Mesendoderm (in vitro differentiated cells): Measurements from ENCODE around the gene C3orf22.

ENCODE experiments used
- DNase-seq: peaks from one replicate; pipeline ENCODE4 v3.0.0; 2013
- H2AK5ac ChIP-seq: 2 replicates; pipeline ENCODE4 v1.6.1; 2013; ENCODE audit warnings: low read length, inconsistent platforms
- H2BK120ac ChIP-seq: 2 replicates; pipeline ENCODE4 v1.6.1; 2013; ENCODE audit warnings: low read depth, mild to moderate bottlenecking, low read length, moderate library complexity, mixed read lengths
- H2BK15ac ChIP-seq: replicated peaks from 2 replicates; pipeline ENCODE4 v1.6.1; 2013; ENCODE audit warnings: low read depth, mild to moderate bottlenecking, moderate library complexity
- H2BK5ac ChIP-seq: 2 replicates; pipeline ENCODE4 v1.6.1; 2013; ENCODE audit warnings: low read length, inconsistent platforms
- H3K18ac ChIP-seq: 2 replicates; pipeline ENCODE4 v1.6.1; 2013; ENCODE audit warnings: mild to moderate bottlenecking, low read length, mixed read lengths
- H3K23ac ChIP-seq: one replicate; pipeline ENCODE4 v1.6.1; 2013; ENCODE audit warnings: low read length
- H3K27ac ChIP-seq: 2 replicates; pipeline ENCODE4 v1.5.1; 2013; ENCODE audit warnings: low read depth, mild to moderate bottlenecking, inconsistent platforms, low read length, moderate library complexity
- H3K27me3 ChIP-seq: 2 replicates; pipeline ENCODE4 v1.6.1; 2013; ENCODE audit warnings: low read length, control low read depth, mild to moderate bottlenecking, inconsistent platforms; ENCODE audit not compliant: insufficient read depth, poor library complexity
- H3K36me3 ChIP-seq: 2 replicates; pipeline ENCODE4 v1.6.1; 2013; ENCODE audit warnings: low read length, inconsistent platforms; ENCODE audit not compliant: control insufficient read depth, insufficient read depth
- H3K4ac ChIP-seq: one replicate; pipeline ENCODE4 v1.6.1; 2013; ENCODE audit warnings: low read depth, mild to moderate bottlenecking, low read length, moderate library complexity
- H3K4me1 ChIP-seq: 2 replicates; pipeline ENCODE4 v1.6.1; 2013; ENCODE audit warnings: low read depth, low read length, inconsistent platforms; ENCODE audit not compliant: control insufficient read depth
- H3K4me2 ChIP-seq: 2 replicates; pipeline ENCODE4 v1.6.1; 2013; ENCODE audit warnings: low read length
- H3K4me3 ChIP-seq: 2 replicates; pipeline ENCODE4 v1.5.1; 2013; ENCODE audit warnings: mild to moderate bottlenecking, low read length
- H3K56ac ChIP-seq: one replicate; pipeline ENCODE4 v1.6.1; 2013; ENCODE audit warnings: low read length
- H3K79me1 ChIP-seq: 2 replicates; pipeline ENCODE4 v1.6.1; 2013; ENCODE audit warnings: low read length, inconsistent platforms
- H3K79me2 ChIP-seq: 2 replicates; pipeline ENCODE4 v1.6.1; 2013; ENCODE audit warnings: mild to moderate bottlenecking, low read length; ENCODE audit not compliant: control insufficient read depth, insufficient read depth
- H3K9ac ChIP-seq: 2 replicates; pipeline ENCODE4 v1.6.1; 2013; ENCODE audit warnings: low read length, inconsistent platforms
- H4K5ac ChIP-seq: one replicate; pipeline ENCODE4 v1.6.1; 2013; ENCODE audit warnings: low read length
- H4K8ac ChIP-seq: one replicate; pipeline ENCODE4 v1.6.1; 2013; ENCODE audit warnings: low read depth, mild to moderate bottlenecking, control low read depth, low read length, moderate library complexity
- WGBS: extraction: QIAGEN DNeasy Blood & Tissue Kit; methylation state at CpG from one replicate; pipeline ENCODE4 v1.1.7; 2013; ENCODE audit warnings: low lambda C conversion rate, missing lambda C conversion rate; ENCODE audit not compliant: insufficient coverage; ENCODE audit errors: extremely low coverage; 5-methylcytosine and 5-hydroxymethylcytosine counted together

C3orf22 gene

GRCh38 chr3:126522363-126522788 lies 36.4 kb downstream of the C3orf22 start:
- Histone ChIP-seq H2BK5ac (no peak overlapping the region), H3K36me3 (no peaks in the 10 kb centered on the region), H3K4me3 (no peak overlapping the region), H4K8ac (no peak overlapping the region), H2BK15ac (no peak overlapping the region), H3K9ac (no peak overlapping the region), H3K79me1 (no peaks in the 10 kb centered on the region), H2AK5ac (no peak overlapping the region), H3K4me2 (no peak overlapping the region), H3K4me1 (peaks cover 2% of the 10 kb centered on the region), H3K23ac (no peak overlapping the region), H4K5ac (no peak overlapping the region), H3K79me2 (no peaks in the 10 kb centered on the region), H3K27me3 (no peaks in the 10 kb centered on the region), H3K27ac (no peak overlapping the region), H3K56ac (no peak overlapping the region), H3K4ac (no peak overlapping the region), H2BK120ac (no peak overlapping the region), H3K18ac (no peak overlapping the region)
- peak; percentile 64 for DNase-seq
- no CpG with 5 or more reads among the region's 6 CpGs for WGBS

GRCh38 chr3:126521122-126521891 lies 37.4 kb downstream of the C3orf22 start:
- Histone ChIP-seq H2BK5ac (no peak overlapping the region), H3K18ac (no peak overlapping the region), H3K23ac (no peak overlapping the region), H3K4me3 (no peak overlapping the region), H2AK5ac (no peak overlapping the region), H3K36me3 (no peaks in the 10 kb centered on the region), H3K27ac (no peak overlapping the region), H3K4ac (no peak overlapping the region), H2BK15ac (no peak overlapping the region), H3K4me1 (peaks cover 2% of the 10 kb centered on the region), H2BK120ac (no peak overlapping the region), H3K27me3 (no peaks in the 10 kb centered on the region), H3K79me1 (no peaks in the 10 kb centered on the region), H4K8ac (no peak overlapping the region), H3K4me2 (no peak overlapping the region), H3K79me2 (no peaks in the 10 kb centered on the region), H3K9ac (no peak overlapping the region), H4K5ac (no peak overlapping the region), H3K56ac (no peak overlapping the region)
- no peak for DNase-seq
- WGBS: no CpG with 5 or more reads among the region's 11 CpGs

- Histone ChIP-seq H3K18ac (no peak overlapping the region), H3K23ac (no peak overlapping the region), H4K5ac (no peak overlapping the region), H3K79me1 (no peaks in the 10 kb centered on the region), H3K56ac (no peak overlapping the region), H3K27me3 (no peaks in the 10 kb centered on the region), H3K4me2 (no peak overlapping the region), H4K8ac (no peak overlapping the region), H3K4me1 (peaks cover 2% of the 10 kb centered on the region), H3K27ac (no peak overlapping the region), H3K4ac (no peak overlapping the region), H3K4me3 (no peak overlapping the region), H3K79me2 (no peaks in the 10 kb centered on the region), H2BK15ac (no peak overlapping the region), H3K36me3 (no peaks in the 10 kb centered on the region), H2BK5ac (no peak overlapping the region), H3K9ac (no peak overlapping the region), H2BK120ac (no peak overlapping the region), H2AK5ac (no peak overlapping the region)
- DNase-seq: no peak
- no CpG with 5 or more reads among the region's 10 CpGs for WGBS
Observed at GRCh38 chr3:126519506-126520455, 39.0 kb downstream of the C3orf22 start.

GRCh38 chr3:126518779-126519177 lies 40.0 kb downstream of the C3orf22 start:
- H2AK5ac ChIP-seq: no peak overlapping the region
- H4K8ac ChIP-seq: no peak overlapping the region
- H3K18ac ChIP-seq: no peak overlapping the region
- no peak overlapping the region for H3K4me2 ChIP-seq
- no peak overlapping the region for H3K9ac ChIP-seq
- H3K79me1 ChIP-seq: no peaks in the 10 kb centered on the region
- H3K79me2 ChIP-seq: no peaks in the 10 kb centered on the region
- no peak overlapping the region for H3K4me3 ChIP-seq
- DNase-seq: no peak
- no peak overlapping the region for H2BK15ac ChIP-seq
- no peak overlapping the region for H3K4ac ChIP-seq
- no peak overlapping the region for H2BK120ac ChIP-seq
- WGBS: no CpG with 5 or more reads among the region's 4 CpGs
- no peak overlapping the region for H3K27ac ChIP-seq
- no peak overlapping the region for H2BK5ac ChIP-seq
- peaks cover 1% of the 10 kb centered on the region for H3K4me1 ChIP-seq
- H4K5ac ChIP-seq: no peak overlapping the region
- no peaks in the 10 kb centered on the region for H3K27me3 ChIP-seq
- H3K36me3 ChIP-seq: no peaks in the 10 kb centered on the region
- no peak overlapping the region for H3K23ac ChIP-seq
- no peak overlapping the region for H3K56ac ChIP-seq

GRCh38 chr3:126517986-126518778 lies 40.5 kb downstream of the C3orf22 start:
- no peak for DNase-seq
- H3K4me1 ChIP-seq: no peaks in the 10 kb centered on the region
- no peak overlapping the region for H3K56ac ChIP-seq
- no peak overlapping the region for H3K4me2 ChIP-seq
- H3K18ac ChIP-seq: no peak overlapping the region
- no peak overlapping the region for H3K23ac ChIP-seq
- H3K79me2 ChIP-seq: no peaks in the 10 kb centered on the region
- WGBS: no CpG with 5 or more reads among the region's 15 CpGs
- H3K79me1 ChIP-seq: no peaks in the 10 kb centered on the region
- no peaks in the 10 kb centered on the region for H3K36me3 ChIP-seq
- H2AK5ac ChIP-seq: no peak overlapping the region
- H3K4me3 ChIP-seq: no peak overlapping the region
- H4K5ac ChIP-seq: no peak overlapping the region
- no peak overlapping the region for H3K9ac ChIP-seq
- H3K27me3 ChIP-seq: no peaks in the 10 kb centered on the region
- no peak overlapping the region for H4K8ac ChIP-seq
- H2BK5ac ChIP-seq: no peak overlapping the region
- no peak overlapping the region for H3K27ac ChIP-seq
- no peak overlapping the region for H2BK120ac ChIP-seq
- H3K4ac ChIP-seq: no peak overlapping the region
- no peak overlapping the region for H2BK15ac ChIP-seq
